H9 (cell line): ENCODE measurements around the gene ROR1. TPM values are rescaled to one million over a fixed set of nuclear protein-coding genes. Genes with fewer than 3 reads are reported as not detected.

Experiments
- DNase-seq: peaks from one replicate; pipeline ENCODE4 v3.0.0-alpha.2; 2017
- H2AFZ ChIP-seq: one replicate; pipeline ENCODE4 v1.6.1; 2013; ENCODE audit warnings: mild to moderate bottlenecking, low read length, control low read depth, moderate library complexity
- H2AK5ac ChIP-seq: 2 replicates; pipeline ENCODE4 v1.6.1; 2013; ENCODE audit warnings: low read length, control low read depth, mixed read lengths; ENCODE audit not compliant: insufficient read length
- H2BK120ac ChIP-seq: one replicate; pipeline ENCODE4 v1.6.1; 2013; ENCODE audit warnings: low read depth, mild to moderate bottlenecking, low read length, control low read depth, inconsistent platforms; ENCODE audit not compliant: poor library complexity, severe bottlenecking
- H2BK12ac ChIP-seq: 2 replicates; pipeline ENCODE4 v1.6.1; 2013; ENCODE audit warnings: low read length, control low read depth, mixed read lengths, low read depth; ENCODE audit not compliant: insufficient read length
- H2BK15ac ChIP-seq: 2 replicates; pipeline ENCODE4 v1.6.1; 2013; ENCODE audit warnings: low read depth, low read length, control low read depth
- H2BK20ac ChIP-seq: one replicate; pipeline ENCODE4 v1.6.1; 2013; ENCODE audit warnings: low read depth, mild to moderate bottlenecking, low read length, control low read depth, inconsistent platforms; ENCODE audit not compliant: poor library complexity, severe bottlenecking
- H2BK5ac ChIP-seq: 2 replicates; pipeline ENCODE4 v1.6.1; 2013; ENCODE audit warnings: low read length, control low read depth, mixed read lengths; ENCODE audit not compliant: insufficient read length
- H3K14ac ChIP-seq: 2 replicates; pipeline ENCODE4 v1.6.1; 2013; ENCODE audit warnings: low read length, control low read depth; ENCODE audit not compliant: insufficient read depth
- H3K18ac ChIP-seq: 2 replicates; pipeline ENCODE4 v1.6.1; 2013; ENCODE audit warnings: low read depth, mild to moderate bottlenecking, mixed read lengths, low read length, control low read depth; ENCODE audit not compliant: insufficient read length
- H3K23ac ChIP-seq: 2 replicates; pipeline ENCODE4 v1.6.1; 2013; ENCODE audit warnings: low read length, control low read depth, mixed read lengths, low read depth; ENCODE audit not compliant: insufficient read length
- H3K23me2 ChIP-seq: 2 replicates; pipeline ENCODE4 v1.6.1; 2013; ENCODE audit warnings: low read depth, mild to moderate bottlenecking, mixed read lengths, low read length, control low read depth; ENCODE audit not compliant: insufficient read length, poor library complexity, severe bottlenecking
- H3K27ac ChIP-seq: 2 replicates; pipeline ENCODE4 v1.5.1; 2013; ENCODE audit warnings: low read length, control low read depth, mixed read lengths, low read depth; ENCODE audit not compliant: insufficient read length
- H3K27me3 ChIP-seq: 2 replicates; pipeline ENCODE4 v1.6.1; 2013; ENCODE audit warnings: low read length, control low read depth, inconsistent platforms; ENCODE audit not compliant: insufficient read depth
- H3K4ac ChIP-seq: 2 replicates; pipeline ENCODE4 v1.6.1; 2013; ENCODE audit warnings: low read depth, mild to moderate bottlenecking, control low read depth, inconsistent platforms, low read length, moderate library complexity
- H3K4me1 ChIP-seq: 2 replicates; pipeline ENCODE4 v1.6.1; 2013; ENCODE audit warnings: low read length, control low read depth, inconsistent platforms; ENCODE audit not compliant: insufficient read depth
- H3K4me2 ChIP-seq: 2 replicates; pipeline ENCODE4 v1.6.1; 2013; ENCODE audit warnings: low read length, control low read depth, mixed read lengths; ENCODE audit not compliant: insufficient read length, insufficient read depth
- H3K56ac ChIP-seq: 2 replicates; pipeline ENCODE4 v1.6.1; 2013; ENCODE audit warnings: low read depth, mild to moderate bottlenecking, mixed read lengths, low read length, control low read depth; ENCODE audit not compliant: insufficient read length
- H3K79me1 ChIP-seq: 2 replicates; pipeline ENCODE4 v1.6.1; 2013; ENCODE audit warnings: low read depth, mild to moderate bottlenecking, moderate library complexity, low read length, control low read depth, inconsistent platforms; ENCODE audit not compliant: insufficient read depth, poor library complexity, severe bottlenecking
- H3K79me2 ChIP-seq: 2 replicates; pipeline ENCODE4 v1.6.1; 2013; ENCODE audit warnings: low read length, control low read depth, inconsistent platforms; ENCODE audit not compliant: insufficient read depth
- H3K9ac ChIP-seq: 2 replicates; pipeline ENCODE4 v1.6.1; 2013; ENCODE audit warnings: low read length, control low read depth, mixed read lengths; ENCODE audit not compliant: insufficient read length; ENCODE audit errors: extremely low read depth
- H3K9me3 ChIP-seq: one replicate; pipeline ENCODE4 v1.6.1; 2013; ENCODE audit warnings: low read depth, low read length, inconsistent platforms; ENCODE audit not compliant: control insufficient read depth
- H3T11ph ChIP-seq: one replicate; pipeline ENCODE4 v1.6.1; 2013; ENCODE audit warnings: mild to moderate bottlenecking, low read length, control low read depth, inconsistent platforms
- H4K20me1 ChIP-seq: one replicate; pipeline ENCODE4 v1.6.1; 2013; ENCODE audit not compliant: control insufficient read depth, insufficient read length, insufficient read depth
- H4K5ac ChIP-seq: 2 replicates; pipeline ENCODE4 v1.6.1; 2013; ENCODE audit warnings: low read depth, mild to moderate bottlenecking, mixed read lengths, low read length, control low read depth; ENCODE audit not compliant: insufficient read length
- H4K8ac ChIP-seq: replicated peaks from 2 replicates; pipeline ENCODE4 v1.6.1; 2013; ENCODE audit warnings: low read length, control low read depth, mixed read lengths, low read depth; ENCODE audit not compliant: insufficient read length
- H4K91ac ChIP-seq: 2 replicates; pipeline ENCODE4 v1.6.1; 2013; ENCODE audit warnings: low read depth, mild to moderate bottlenecking, moderate library complexity, mixed read lengths, low read length, control low read depth; ENCODE audit not compliant: insufficient read length
- H3K27ac Mint-ChIP-seq, 3 experiments: 2 replicates in 2 of 3; 3 replicates in 1 of 3; pipeline ENCODE4 v1.8.0; 2020 to 2021; ENCODE audit warnings: mixed read lengths in 3 of 3, mild to moderate bottlenecking in 1 of 3, moderate library complexity in 1 of 3
- H3K27me3 Mint-ChIP-seq: 2 replicates; pipeline ENCODE4 v1.8.0; 2021; ENCODE audit warnings: low read depth, mild to moderate bottlenecking, moderate library complexity, mixed read lengths
- H3K36me3 Mint-ChIP-seq, 3 experiments: 2 replicates in 2 of 3; 3 replicates in 1 of 3; pipeline ENCODE4 v1.8.0; 2020 to 2021; ENCODE audit warnings: low read depth in 3 of 3, mixed read lengths in 3 of 3; ENCODE audit not compliant: insufficient read depth in 1 of 3
- H3K4me1 Mint-ChIP-seq, 2 experiments: 2 replicates each; pipeline ENCODE4 v1.8.0; 2020; ENCODE audit warnings: mixed read lengths in 2 of 2
- H3K4me3 Mint-ChIP-seq, 2 experiments: 2 replicates in 1 of 2; 3 replicates in 1 of 2; pipeline ENCODE4 v1.8.0; 2020 to 2021; ENCODE audit warnings: mild to moderate bottlenecking in 2 of 2, mixed read lengths in 2 of 2, moderate library complexity in 1 of 2
- H3K9me3 Mint-ChIP-seq, 2 experiments: 2 replicates in 1 of 2; 3 replicates in 1 of 2; pipeline ENCODE4 v1.8.0; 2020; ENCODE audit warnings: mild to moderate bottlenecking in 2 of 2, mixed read lengths in 2 of 2, moderate library complexity in 1 of 2
- WGBS: extraction: QIAGEN DNeasy Blood & Tissue Kit; methylation state at CpG from one replicate; pipeline ENCODE4 v1.1.7; 2013; ENCODE audit warnings: missing lambda C conversion rate, low lambda C conversion rate, mixed read lengths; ENCODE audit not compliant: insufficient read length; ENCODE audit errors: extremely low coverage; 5-methylcytosine and 5-hydroxymethylcytosine counted together
- total RNA-seq: library from RNA; stranded (reverse); gene quantifications from 2 replicates; pipeline ENCODE4 v1.2.1, GENCODE V29; 2021
- TF ChIP-seq, protein P1 (sequence below): fragments of 200-600 bp; sonication (generic); conservative IDR thresholded peaks from 3 replicates; pipeline ENCODE4 v1.8.0; 2021; ENCODE audit warnings: antibody characterized with exemption, mild to moderate bottlenecking

ROR1 gene
- total RNA-seq, 1 experiment from 2014 or later: 75.9 TPM

DNA sequence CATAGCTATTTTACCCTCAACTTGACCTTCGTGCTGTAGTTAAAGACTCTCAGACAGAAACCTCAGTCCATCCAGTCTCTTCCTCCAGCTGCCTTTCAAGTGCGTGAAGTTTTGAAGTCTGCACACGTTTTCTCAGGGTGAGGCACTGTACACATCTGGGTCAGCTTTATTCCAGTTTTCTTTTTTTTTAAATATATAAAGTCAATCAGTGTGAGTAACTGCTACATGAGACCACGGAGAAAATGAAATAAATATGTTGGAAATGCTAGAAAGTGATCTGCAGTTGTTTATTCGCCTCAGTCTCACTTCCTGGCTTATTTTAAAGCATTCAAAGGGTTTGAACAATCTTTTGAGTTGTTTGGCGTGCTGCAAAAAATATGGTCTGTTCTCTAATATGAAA is 135.7 kb downstream of the ROR1 start:
- Histone ChIP-seq H2BK12ac (no peak overlapping the region), H3K56ac (no peak overlapping the region), H2BK120ac (no peak overlapping the region), H3K18ac (no peak overlapping the region), H3K27ac (no peak overlapping the region), H2BK5ac (no peak overlapping the region), H3K23me2 (no peaks in the 10 kb centered on the region), H3K23ac (no peak overlapping the region), H3K14ac (no peak overlapping the region), H3K27me3 (no peaks in the 10 kb centered on the region), H2BK15ac (no peak overlapping the region), H3K4me2 (no peak overlapping the region), H3K79me2 (peaks cover 21% of the 10 kb centered on the region), H4K8ac (no peak overlapping the region), H4K20me1 (no peaks in the 10 kb centered on the region), H3K4me1 (peaks cover 44% of the 10 kb centered on the region; the same call in 1 of the 2 replicates), H3K4ac (no peak overlapping the region), H2BK20ac (no peak overlapping the region), H3K9ac (no peak overlapping the region), H4K91ac (no peak overlapping the region), H3K9me3 (no peaks in the 10 kb centered on the region), H2AK5ac (no peak overlapping the region), H2AFZ (no peak overlapping the region), H4K5ac (no peak overlapping the region), H3K79me1 (peaks cover 7% of the 10 kb centered on the region), H3T11ph (no peak overlapping the region)
- DNase-seq: no peak
- Mint-ChIP-seq H3K27me3 (no peaks in the 10 kb centered on the region), H3K9me3 (no peaks in the 10 kb centered on the region), H3K36me3 (no peaks in the 10 kb centered on the region), H3K4me3 (no peak overlapping the region), H3K27ac (peak overlapping the region in 2 of 3 experiments; percentile 73 to 96; a peak in 5 of 7 replicates), H3K4me1 (peaks cover 88 to 91% of the 10 kb centered on the region in 2 experiments)
- TF ChIP-seq, protein P1, sequence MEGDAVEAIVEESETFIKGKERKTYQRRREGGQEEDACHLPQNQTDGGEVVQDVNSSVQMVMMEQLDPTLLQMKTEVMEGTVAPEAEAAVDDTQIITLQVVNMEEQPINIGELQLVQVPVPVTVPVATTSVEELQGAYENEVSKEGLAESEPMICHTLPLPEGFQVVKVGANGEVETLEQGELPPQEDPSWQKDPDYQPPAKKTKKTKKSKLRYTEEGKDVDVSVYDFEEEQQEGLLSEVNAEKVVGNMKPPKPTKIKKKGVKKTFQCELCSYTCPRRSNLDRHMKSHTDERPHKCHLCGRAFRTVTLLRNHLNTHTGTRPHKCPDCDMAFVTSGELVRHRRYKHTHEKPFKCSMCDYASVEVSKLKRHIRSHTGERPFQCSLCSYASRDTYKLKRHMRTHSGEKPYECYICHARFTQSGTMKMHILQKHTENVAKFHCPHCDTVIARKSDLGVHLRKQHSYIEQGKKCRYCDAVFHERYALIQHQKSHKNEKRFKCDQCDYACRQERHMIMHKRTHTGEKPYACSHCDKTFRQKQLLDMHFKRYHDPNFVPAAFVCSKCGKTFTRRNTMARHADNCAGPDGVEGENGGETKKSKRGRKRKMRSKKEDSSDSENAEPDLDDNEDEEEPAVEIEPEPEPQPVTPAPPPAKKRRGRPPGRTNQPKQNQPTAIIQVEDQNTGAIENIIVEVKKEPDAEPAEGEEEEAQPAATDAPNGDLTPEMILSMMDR: no peak
- WGBS: no CpG with 5 or more reads among the region's 6 CpGs
